Measurements from ENCODE around the gene TNFSF9. TPM values are rescaled to one million over a fixed set of nuclear protein-coding genes. Genes with fewer than 3 reads are reported as not detected.

Gene TNFSF9
- total RNA-seq, 2 experiments from 2014 or later: 3.0 to 3.1 TPM

- ChIA-PET CTCF (no interaction called here), POLR2A (no interaction called here)
- intact Hi-C loops (cut with micrococcal nuclease): loop anchor here (5.0 to 10.0 kb wide), 2 partner anchors 117 to 220 kb away; partner anchors contain the start of genes GPR108 and TRIP10
- Mint-ChIP-seq H3K4me1 (ENCODE audit: low read depth) (peaks cover 31% of the 10 kb centered on the region), H3K4me3 (peak overlapping the region; percentile 28), H3K9me3 (no peaks in the 10 kb centered on the region), H3K36me3 (ENCODE audit: low read depth) (no peaks in the 10 kb centered on the region), H3K27ac (no peak overlapping the region), H3K27me3 (no peaks in the 10 kb centered on the region)
- no peak for TF ChIP-seq CTCF (IDR thresholded peaks at IDR 0.05)
- no peak for DNase-seq
- no peak for ATAC-seq
Observed at GRCh38 chr19:6514926-6515544, 15.8 kb upstream of the TNFSF9 start.

- H3K9me3 Mint-ChIP-seq: no peaks in the 10 kb centered on the region
- CTCF ChIA-PET: interaction anchor here (0.7 to 3.3 kb wide), 19 partner anchors 11 to 348 kb away, joined by 3 to 37 read pairs (median 5); partner anchors contain the start of genes DENND1C, GPR108, TNFSF14 and TUBB4A
- DNase-seq: peak; percentile 84
- POLR2A ChIA-PET: interaction anchor here (0.6 to 1.4 kb wide), 4 partner anchors 35 to 347 kb away, joined by 3 to 6 read pairs (median 3); partner anchors contain the start of gene DENND1C
- peak overlapping the region; percentile 86 for H3K27ac Mint-ChIP-seq
- intact Hi-C loops (cut with micrococcal nuclease): loop anchor here (2.0 to 10.0 kb wide), 3 partner anchors 116 to 347 kb away; partner anchors contain the start of genes GPR108 and TRIP10
- peak; percentile 66 for ATAC-seq
- no peak for TF ChIP-seq CTCF (IDR thresholded peaks at IDR 0.05)
- H3K36me3 Mint-ChIP-seq (ENCODE audit: low read depth): no peaks in the 10 kb centered on the region
- peak overlapping the region; percentile 85 for H3K4me3 Mint-ChIP-seq
- H3K27me3 Mint-ChIP-seq: peaks cover 1% of the 10 kb centered on the region
- peaks cover 34% of the 10 kb centered on the region for H3K4me1 Mint-ChIP-seq (ENCODE audit: low read depth)
Observed at GRCh38 chr19:6516018-6516658, 14.7 kb upstream of the TNFSF9 start.

- ATAC-seq (peak; percentile 76), DNase-seq (peak; percentile 95)
- intact Hi-C loops (cut with micrococcal nuclease): loop anchor here (2.0 to 10.0 kb wide), 3 partner anchors 116 to 346 kb away; partner anchors contain the start of genes GPR108 and TRIP10
- Mint-ChIP-seq H3K4me3 (peak overlapping the region; percentile 85), H3K9me3 (no peaks in the 10 kb centered on the region), H3K4me1 (ENCODE audit: low read depth) (peaks cover 32% of the 10 kb centered on the region), H3K27me3 (peaks cover 1% of the 10 kb centered on the region), H3K36me3 (ENCODE audit: low read depth) (no peaks in the 10 kb centered on the region), H3K27ac (peak overlapping the region; percentile 89)
- ChIA-PET CTCF (interaction anchor here (0.6 to 3.3 kb wide), 20 partner anchors 12 to 347 kb away, joined by 3 to 37 read pairs (median 5); partner anchors contain the start of genes DENND1C, GPR108, TNFSF14 and TUBB4A), POLR2A (interaction anchor here (0.6 to 1.4 kb wide), 5 partner anchors 35 to 350 kb away, joined by 3 to 6 read pairs (median 3); partner anchors contain the start of gene DENND1C)
- peak; percentile 96 for TF ChIP-seq CTCF (IDR thresholded peaks at IDR 0.05)
Observed at GRCh38 chr19:6516659-6517291, 14.1 kb upstream of the TNFSF9 start.

- ATAC-seq: peak; percentile 19
- no peaks in the 10 kb centered on the region for H3K9me3 Mint-ChIP-seq
- H3K27ac Mint-ChIP-seq: peak overlapping the region; percentile 80
- no peak for TF ChIP-seq CTCF (IDR thresholded peaks at IDR 0.05)
- peaks cover 1% of the 10 kb centered on the region for H3K27me3 Mint-ChIP-seq
- H3K4me3 Mint-ChIP-seq: peak overlapping the region; percentile 53
- intact Hi-C loops (cut with micrococcal nuclease): loop anchor here (5.0 to 10.0 kb wide), 2 partner anchors 114 to 216 kb away; partner anchors contain the start of genes GPR108 and TRIP10
- DNase-seq: peak; percentile 67
- no peaks in the 10 kb centered on the region for H3K36me3 Mint-ChIP-seq (ENCODE audit: low read depth)
- ChIA-PET CTCF (interaction anchor here (0.6 to 3.3 kb wide), 7 partner anchors 71 to 345 kb away, joined by 3 to 37 read pairs (median 4); partner anchors contain the start of gene VAV1), POLR2A (no interaction called here)
- H3K4me1 Mint-ChIP-seq (ENCODE audit: low read depth): peaks cover 41% of the 10 kb centered on the region
Observed at GRCh38 chr19:6518145-6518911, 12.5 kb upstream of the TNFSF9 start.
